DMS114 treated with DMSO at 0.1 percent for 48 hours (cell line): ENCODE measurements around the gene LRTM2.

Source experiments
- DNase-seq: peaks from one replicate; lab custom pipeline; 2025; ENCODE audit not compliant: unreplicated experiment; lab: John Stamatoyannopoulos, UW

LRTM2 gene

DNA sequence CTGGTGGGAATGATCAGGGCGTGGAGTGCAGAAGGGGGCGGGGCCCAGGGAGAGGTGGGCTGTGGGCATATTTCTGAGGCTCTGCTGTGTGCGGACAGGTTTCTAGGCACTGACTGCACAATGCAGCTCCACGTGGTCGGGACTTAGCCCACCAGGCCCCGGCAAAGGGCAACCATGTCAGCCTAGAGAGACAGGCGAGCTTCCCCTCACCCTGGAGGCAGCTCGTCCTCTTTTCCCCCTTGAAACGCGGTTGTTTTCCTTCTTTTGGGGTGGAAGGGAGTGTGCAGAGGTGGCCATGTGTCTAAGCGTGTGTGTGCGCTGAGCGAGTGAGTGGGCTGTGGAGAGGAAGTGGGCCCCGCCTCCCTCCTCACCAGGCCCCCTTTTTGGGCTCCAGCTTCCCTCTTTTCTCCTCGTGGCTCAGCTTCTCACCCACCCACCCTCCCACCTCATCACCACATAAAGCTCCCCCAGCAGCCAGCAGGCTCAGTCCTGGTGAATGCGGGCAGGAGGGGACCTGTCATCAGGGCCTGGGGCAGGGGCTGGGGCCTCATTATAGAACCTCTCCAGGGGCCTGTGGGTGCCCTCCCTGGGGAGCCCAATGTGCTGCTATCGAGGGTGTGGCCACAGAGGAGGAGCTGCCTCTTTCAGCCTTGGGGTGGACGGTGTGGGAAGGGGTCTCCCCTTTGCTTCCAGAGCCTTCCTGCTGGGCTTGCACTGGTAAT is 22.0 kb downstream of the LRTM2 start:
- no peak for DNase-seq

GRCh38 chr12:1842905-1843640 is 22.7 kb downstream of the LRTM2 start:
- no peak for DNase-seq

- DNase-seq = no peak
Observed at GRCh38 chr12:1843641-1844005, 23.3 kb downstream of the LRTM2 start.

DNA sequence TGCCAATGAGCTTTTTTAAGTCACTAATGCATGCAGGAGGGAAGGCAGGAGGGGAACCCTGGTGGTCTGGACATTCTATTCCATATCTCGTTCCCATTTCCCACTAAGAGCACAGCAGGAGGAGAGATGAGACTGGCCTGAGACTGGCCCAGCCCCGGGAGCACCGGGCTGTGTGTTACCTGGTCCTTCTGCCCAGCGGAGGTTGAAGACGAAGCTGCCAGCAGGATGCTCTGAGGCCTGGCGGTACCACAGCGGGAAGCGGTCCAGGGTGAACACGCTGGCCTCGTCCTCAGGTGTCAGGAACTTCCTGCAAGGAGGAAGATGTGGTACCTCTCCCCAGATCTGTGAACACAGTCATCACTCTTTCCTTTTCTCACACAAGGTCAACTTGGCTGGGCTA is 23.9 kb downstream of the LRTM2 start:
- DNase-seq = no peak

GRCh38 chr12:1844661-1845409 is 24.5 kb downstream of the LRTM2 start:
- no peak for DNase-seq

- DNase-seq = no peak
Observed at GRCh38 chr12:1845427-1845826, 25.1 kb downstream of the LRTM2 start.

DNA sequence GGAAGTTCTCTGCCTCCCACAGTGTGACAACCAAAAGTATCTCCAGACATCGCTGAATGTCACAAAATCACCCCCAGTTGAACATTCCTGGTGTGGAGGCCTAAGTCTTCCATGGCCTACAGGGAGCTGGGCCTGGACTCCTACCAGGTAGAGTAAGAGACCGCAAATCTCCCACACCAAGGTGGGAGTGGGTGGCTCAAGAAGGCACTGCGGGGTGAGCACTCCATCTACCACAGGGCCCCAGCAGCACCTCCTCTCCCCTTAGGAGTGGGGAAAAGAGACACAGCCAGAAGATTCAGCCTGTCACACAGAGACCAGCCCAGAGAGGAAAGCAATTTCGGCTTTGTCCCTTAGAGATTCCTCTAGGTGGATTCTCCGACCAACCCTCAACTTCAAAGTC is 25.5 kb downstream of the LRTM2 start:
- no peak for DNase-seq

GRCh38 chr12:1846421-1847405 is 26.3 kb downstream of the LRTM2 start:
- DNase-seq = no peak

DNA sequence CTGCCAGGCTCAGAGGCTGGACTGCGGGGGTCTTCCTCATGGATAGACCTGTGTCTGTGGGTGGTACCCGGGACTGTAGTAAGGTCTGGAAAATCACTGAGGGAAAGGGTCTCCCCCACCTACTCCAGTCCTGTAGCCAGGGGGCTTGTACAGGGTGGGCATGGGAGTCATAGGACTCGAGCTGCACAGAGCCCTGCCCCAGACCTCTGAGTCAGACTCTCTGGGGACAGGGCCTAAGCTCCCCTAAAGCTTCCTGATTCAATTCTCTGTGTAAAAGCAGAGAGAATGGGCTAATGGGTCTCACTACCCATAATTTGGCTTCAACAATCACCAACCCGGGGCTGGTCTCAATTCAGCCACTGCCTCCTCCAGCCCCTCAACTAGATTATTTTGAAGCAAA is 27.0 kb downstream of the LRTM2 start:
- no peak for DNase-seq

- no peak for DNase-seq
Observed at GRCh38 chr12:1848146-1848545, 27.8 kb downstream of the LRTM2 start.

- DNase-seq = no peak
Observed at GRCh38 chr12:1848745-1849144, 28.4 kb downstream of the LRTM2 start.

DNA sequence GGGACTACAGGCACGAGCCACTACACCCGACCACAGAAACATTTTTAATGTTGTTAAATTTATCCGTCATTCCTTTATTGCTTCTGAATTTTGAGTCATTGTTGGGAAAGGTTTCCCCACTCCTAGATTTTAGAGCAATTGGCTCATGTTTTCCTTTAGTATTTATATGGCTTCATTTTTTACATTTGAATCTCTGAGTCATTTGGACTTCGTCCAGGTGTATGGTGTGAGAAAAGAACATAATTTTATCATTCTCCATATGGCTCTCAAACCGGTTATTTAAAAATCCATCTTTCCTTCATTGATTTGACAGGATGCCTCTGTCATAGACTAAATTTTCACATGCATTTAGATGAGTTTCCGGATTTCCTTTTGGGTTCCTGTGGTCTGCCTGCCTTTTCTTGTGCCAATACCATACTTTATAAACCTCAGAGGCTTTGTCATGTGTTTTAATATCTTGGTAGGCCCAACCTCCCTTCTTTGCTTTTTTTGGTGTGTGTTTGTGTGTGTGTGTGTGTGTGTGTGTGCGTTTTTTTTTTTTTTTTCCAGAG is 30.9 kb downstream of the LRTM2 start:
- no peak for DNase-seq

GRCh38 chr12:1852076-1852475 is 31.7 kb downstream of the LRTM2 start:
- no peak for DNase-seq

- DNase-seq = no peak
Observed at GRCh38 chr12:1853716-1854115, 33.4 kb downstream of the LRTM2 start.

GRCh38 chr12:1855241-1855640 is 34.9 kb downstream of the LRTM2 start:
- no peak for DNase-seq

DNA sequence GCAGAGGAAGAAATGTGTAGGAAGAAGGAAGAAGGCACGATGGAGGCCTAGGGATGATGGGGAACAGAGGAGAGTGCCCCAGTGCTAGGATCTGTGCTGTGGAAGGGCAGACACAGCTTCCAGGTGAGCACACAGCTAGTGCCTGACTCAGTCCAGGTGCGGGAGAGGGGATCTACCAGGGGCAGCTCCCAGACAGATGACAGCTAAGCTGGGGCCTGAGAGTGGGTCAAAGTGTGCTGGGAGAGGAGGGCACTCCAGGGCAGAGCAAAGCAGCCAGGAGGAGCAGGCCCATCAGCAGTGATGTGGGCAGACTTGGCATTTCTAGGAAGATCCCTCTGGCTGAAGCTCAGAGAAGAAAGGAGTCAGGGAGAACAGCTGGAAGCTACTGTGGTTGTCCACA is 36.7 kb downstream of the LRTM2 start:
- no peak for DNase-seq

GRCh38 chr12:1857821-1858220 is 37.5 kb downstream of the LRTM2 start:
- DNase-seq = no peak

DNA sequence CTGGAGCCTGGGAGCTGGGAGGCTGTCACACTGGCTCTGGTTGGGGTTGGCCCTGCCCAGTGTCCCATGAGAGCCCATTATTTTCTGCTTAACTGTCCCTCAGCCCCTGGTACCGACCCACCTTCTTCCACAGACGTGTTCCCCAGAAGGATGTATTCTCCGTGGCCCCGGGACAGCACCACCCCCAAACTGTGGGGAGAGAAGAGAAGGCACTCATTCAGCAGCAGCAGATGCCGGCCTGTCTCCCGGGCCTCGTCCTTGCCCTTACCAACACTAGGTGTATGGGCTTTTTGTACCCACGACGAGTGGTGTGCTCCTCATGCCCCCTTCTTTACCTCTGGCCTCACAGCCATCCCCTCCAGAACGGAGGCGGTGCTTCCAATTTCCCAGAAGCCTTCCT is 38.1 kb downstream of the LRTM2 start:
- DNase-seq = no peak

DNA sequence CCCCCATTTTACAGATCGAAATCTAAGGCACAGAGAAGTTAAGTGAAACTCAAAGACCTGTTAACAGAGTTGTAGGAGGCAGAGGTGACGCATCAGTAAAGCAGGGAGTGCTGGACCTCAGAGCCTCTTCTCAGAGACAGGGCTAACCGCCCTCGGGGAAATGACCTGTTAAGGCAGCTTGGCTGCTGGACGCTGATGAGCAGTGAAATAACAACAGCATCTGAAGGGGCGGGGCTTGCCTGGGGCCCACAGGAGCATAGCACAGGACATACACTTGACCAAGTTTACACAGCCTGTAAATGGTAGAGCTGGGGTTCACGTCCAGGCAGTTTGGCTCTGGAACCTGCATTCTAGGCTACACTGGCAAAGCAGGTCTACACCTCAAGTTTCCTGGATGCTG is 39.3 kb downstream of the LRTM2 start:
- no peak for DNase-seq

GRCh38 chr12:1862973-1863372 is 42.6 kb downstream of the LRTM2 start:
- DNase-seq = no peak

DNA sequence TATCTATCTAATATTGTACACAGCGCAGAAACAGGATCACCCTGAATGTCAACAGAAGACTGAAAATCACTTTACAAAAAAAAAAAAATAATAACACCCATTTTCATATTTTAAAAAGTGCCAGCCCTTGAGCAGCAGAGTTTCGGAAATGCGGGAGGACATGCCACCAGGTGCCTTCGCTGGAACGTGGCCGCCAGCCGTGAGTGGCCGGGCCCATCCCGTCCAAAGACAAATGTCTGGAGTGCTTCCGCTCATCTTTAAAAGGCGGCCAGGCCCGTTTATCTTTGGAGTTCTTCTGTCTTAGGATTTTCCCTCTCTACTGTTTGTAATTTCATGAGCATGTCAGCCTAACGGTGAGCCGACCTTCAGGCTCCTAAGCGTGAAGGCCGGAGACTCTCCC is 43.5 kb downstream of the LRTM2 start:
- DNase-seq = no peak
